OCI-LY3 (cell line): Measurements from ENCODE around the gene EPHB1.

ENCODE experiments used
- EZH2phosphoT487 ChIP-seq: fragments of 200-600 bp; shearing (Covaris generic); IDR thresholded peaks from 2 replicates; pipeline ENCODE4 v1.6.1; 2018; ENCODE audit warnings: antibody characterized with exemption, mixed run types, low read depth
- TF ChIP-seq, protein P1 (sequence below): fragments of 200-600, 300-600 bp; sonication (generic); IDR thresholded peaks from 2 replicates; pipeline ENCODE4 v1.5.1; 2014; ENCODE audit warnings: antibody characterized with exemption, low read length, low read depth

GRCh38 chr3:134858441-134859035, 63.5 kb downstream of the EPHB1 start:
- TF ChIP-seq, protein P1, sequence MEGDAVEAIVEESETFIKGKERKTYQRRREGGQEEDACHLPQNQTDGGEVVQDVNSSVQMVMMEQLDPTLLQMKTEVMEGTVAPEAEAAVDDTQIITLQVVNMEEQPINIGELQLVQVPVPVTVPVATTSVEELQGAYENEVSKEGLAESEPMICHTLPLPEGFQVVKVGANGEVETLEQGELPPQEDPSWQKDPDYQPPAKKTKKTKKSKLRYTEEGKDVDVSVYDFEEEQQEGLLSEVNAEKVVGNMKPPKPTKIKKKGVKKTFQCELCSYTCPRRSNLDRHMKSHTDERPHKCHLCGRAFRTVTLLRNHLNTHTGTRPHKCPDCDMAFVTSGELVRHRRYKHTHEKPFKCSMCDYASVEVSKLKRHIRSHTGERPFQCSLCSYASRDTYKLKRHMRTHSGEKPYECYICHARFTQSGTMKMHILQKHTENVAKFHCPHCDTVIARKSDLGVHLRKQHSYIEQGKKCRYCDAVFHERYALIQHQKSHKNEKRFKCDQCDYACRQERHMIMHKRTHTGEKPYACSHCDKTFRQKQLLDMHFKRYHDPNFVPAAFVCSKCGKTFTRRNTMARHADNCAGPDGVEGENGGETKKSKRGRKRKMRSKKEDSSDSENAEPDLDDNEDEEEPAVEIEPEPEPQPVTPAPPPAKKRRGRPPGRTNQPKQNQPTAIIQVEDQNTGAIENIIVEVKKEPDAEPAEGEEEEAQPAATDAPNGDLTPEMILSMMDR: no peak
- no peak for TF ChIP-seq EZH2phosphoT487
